Lower lobe of right lung (tissue), 2 donors: Measurements from ENCODE around the gene NPAS1. TPM values are rescaled to one million over a fixed set of nuclear protein-coding genes. Genes with fewer than 3 reads are reported as not detected.

Source experiments
- ATAC-seq, 2 donors: fragments of 200-7000 bp; cut with Tn5 transposase; one replicate each; pipeline ENCODE4 v1.9.1; 2020 to 2022; ENCODE audit warnings: mild to moderate bottlenecking in 2 of 2, moderate library complexity in 2 of 2
- DNase-seq: peaks from one replicate; pipeline ENCODE4 v3.0.0-alpha.2; 2020
- H3K27ac ChIP-seq: fragments of 200-600 bp; one replicate; pipeline ENCODE4 v1.8.0; 2022
- H3K27me3 ChIP-seq: fragments of 200-600 bp; one replicate; pipeline ENCODE4 v1.8.0; 2022; ENCODE audit warnings: low read depth
- H3K36me3 ChIP-seq: fragments of 200-600 bp; one replicate; pipeline ENCODE4 v1.8.0; 2022; ENCODE audit warnings: mild to moderate bottlenecking
- H3K4me1 ChIP-seq: fragments of 200-600 bp; one replicate; pipeline ENCODE4 v1.8.0; 2022
- H3K4me3 ChIP-seq: fragments of 200-600 bp; one replicate; pipeline ENCODE4 v1.8.0; 2022; ENCODE audit warnings: mild to moderate bottlenecking
- H3K9me3 ChIP-seq: fragments of 200-600 bp; one replicate; pipeline ENCODE4 v1.8.0; 2022
- intact Hi-C: fragments of 100-400 bp; cut with DNase I; formaldehyde crosslinking; loops from one replicate; pipeline ENCODE4 v1.11.0; 2022
- total RNA-seq: library from RNA; stranded (reverse); fragmentation: NEBNext Ultra II Directional; extraction: Animal tissue kit (Norgen Biotek cat#: 25700); gene quantifications from one replicate; pipeline ENCODE4 v1.2.1, GENCODE V29; 2021
- TF ChIP-seq, protein P1 (sequence below): fragments of 200-600 bp; IDR thresholded peaks from one replicate; pipeline ENCODE4 v1.8.0; 2022; ENCODE audit warnings: antibody characterized with exemption, mild to moderate bottlenecking
- donor health status: DM: no; HTN: yes; CAD: no; lungs with severe emphysema.

Gene NPAS1
- total RNA-seq, 1 donor from 2014 or later, result 1.8 TPM

DNA sequence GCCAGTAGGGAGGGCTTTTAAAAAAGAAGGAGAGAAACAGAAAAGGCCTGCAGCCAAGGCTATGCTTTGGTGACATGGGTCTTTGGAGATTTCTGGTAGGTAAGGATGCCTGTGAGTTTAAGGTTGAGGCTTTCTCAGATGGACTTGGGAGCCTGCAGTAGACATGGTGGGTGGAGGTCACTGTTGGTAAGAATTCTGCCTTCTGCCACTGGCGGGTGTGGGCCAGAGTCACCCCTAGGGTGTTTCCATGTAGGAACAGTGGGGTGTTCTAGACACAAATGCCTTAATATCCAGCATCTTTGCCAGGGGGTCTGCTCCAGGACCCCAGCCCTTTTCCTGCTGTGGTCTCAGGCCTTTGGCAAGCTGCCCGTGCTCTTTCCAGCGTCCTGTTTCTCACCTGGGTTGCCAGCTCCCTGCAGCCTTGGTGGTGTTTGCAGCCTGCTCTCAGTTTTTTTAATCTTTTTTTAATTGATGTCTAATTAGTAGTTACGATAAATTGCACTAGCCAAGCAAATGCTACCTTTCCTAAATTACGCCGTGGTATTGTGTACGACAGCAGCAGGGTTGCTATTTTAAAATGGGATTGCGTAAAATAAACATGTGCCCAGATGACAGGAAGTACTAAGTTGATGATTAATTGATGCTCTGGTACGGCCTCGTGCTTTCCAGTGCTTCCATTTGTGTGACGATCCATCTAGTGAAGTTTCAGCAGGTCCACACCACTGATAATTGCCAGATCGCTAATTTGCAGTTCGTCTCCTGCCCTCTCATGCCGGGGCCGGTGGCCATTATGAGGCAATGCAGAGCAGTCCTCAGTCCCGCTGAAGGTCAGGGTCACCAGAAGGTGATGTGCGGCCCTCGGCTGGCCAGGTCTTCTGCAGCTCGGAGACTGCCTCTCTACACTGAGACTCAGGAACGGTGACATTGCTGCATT lies 35.3 kb upstream of the NPAS1 start:
- Histone ChIP-seq H3K9me3 (no peaks in the 10 kb centered on the region), H3K27me3 (no peaks in the 10 kb centered on the region), H3K27ac (no peak overlapping the region), H3K4me1 (peaks cover 36% of the 10 kb centered on the region), H3K36me3 (peaks cover 18% of the 10 kb centered on the region), H3K4me3 (no peak overlapping the region)
- ATAC-seq (peak; percentile 24 to 58), DNase-seq (no peak)
- TF ChIP-seq, protein P1, sequence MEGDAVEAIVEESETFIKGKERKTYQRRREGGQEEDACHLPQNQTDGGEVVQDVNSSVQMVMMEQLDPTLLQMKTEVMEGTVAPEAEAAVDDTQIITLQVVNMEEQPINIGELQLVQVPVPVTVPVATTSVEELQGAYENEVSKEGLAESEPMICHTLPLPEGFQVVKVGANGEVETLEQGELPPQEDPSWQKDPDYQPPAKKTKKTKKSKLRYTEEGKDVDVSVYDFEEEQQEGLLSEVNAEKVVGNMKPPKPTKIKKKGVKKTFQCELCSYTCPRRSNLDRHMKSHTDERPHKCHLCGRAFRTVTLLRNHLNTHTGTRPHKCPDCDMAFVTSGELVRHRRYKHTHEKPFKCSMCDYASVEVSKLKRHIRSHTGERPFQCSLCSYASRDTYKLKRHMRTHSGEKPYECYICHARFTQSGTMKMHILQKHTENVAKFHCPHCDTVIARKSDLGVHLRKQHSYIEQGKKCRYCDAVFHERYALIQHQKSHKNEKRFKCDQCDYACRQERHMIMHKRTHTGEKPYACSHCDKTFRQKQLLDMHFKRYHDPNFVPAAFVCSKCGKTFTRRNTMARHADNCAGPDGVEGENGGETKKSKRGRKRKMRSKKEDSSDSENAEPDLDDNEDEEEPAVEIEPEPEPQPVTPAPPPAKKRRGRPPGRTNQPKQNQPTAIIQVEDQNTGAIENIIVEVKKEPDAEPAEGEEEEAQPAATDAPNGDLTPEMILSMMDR, result no peak
- intact Hi-C loops, result no loop called here

DNA sequence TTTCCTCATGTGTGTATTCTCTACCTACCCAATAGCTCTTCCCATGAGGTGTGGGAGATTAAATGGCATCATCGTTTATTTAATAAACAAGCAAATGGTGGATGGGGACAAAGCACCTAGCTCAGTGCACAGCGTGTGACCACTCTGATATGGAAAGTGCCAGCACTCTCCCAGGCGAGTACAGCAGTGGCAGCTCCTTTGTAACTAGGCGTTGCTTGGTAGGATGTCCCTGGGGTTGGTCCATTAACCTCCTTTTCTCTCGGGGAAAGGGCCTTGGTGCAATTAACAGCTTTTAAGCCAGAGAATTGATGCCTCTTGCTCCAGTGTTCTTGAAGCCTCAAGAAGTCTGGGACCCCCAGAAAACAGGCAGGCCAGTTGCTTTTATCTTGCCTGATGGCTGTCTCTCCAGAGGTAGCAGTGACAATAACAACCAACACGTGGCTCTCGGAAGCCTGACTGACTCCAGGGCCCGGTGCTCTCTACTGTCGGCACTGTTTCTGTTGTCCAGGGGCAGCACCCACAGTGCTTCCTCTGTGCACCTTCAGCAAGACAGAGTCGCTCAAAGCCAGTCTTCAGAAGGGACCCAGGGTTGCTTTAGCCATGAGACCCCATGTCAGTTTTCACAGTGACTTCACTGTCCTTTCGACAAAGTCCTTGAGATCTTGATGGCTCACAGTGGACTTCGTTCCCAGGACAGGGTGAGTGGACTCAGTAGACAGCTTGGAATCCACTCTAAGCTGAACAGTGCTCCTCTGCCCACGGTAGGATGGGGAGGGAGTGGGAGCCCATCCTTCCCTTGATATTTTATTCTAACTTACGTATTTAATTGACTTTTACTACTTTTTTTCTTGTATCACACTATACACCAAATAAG lies 33.9 kb upstream of the NPAS1 start:
- Histone ChIP-seq H3K4me1 (peaks cover 42% of the 10 kb centered on the region), H3K27me3 (no peaks in the 10 kb centered on the region), H3K27ac (no peak overlapping the region), H3K4me3 (no peak overlapping the region), H3K36me3 (peaks cover 32% of the 10 kb centered on the region), H3K9me3 (no peaks in the 10 kb centered on the region)
- TF ChIP-seq, protein P1, result no peak
- intact Hi-C loops, result no loop called here
- ATAC-seq (no peak), DNase-seq (no peak)

DNA sequence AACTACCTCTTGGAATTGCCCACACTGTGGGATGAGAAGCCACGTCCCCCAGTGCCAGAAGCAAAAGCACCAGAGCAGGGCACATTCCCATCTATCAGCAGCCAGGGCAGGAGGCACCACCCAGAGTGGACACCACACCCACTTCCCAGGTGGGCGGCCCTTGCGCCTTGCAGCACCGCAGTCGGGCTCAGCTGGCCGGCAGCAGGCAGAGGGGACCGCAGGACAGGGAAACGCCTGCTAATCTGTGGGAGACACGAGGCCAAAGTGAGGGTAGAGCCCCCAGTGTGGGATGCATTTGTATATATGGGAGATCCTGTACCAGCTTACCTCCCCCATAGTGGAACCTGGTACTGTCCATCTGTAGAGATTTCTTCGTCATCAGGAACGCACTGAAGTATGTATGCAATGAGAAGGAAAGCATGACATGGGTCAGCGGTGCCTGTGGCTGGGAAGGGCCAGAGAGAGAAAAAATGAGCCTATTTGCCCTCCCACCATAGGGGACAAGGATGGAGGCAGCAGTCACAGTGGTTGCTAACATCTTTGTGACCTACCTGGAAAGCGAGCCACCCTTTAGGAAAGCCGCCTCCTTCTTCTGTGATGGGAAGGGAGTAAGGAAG lies 30.9 kb upstream of the NPAS1 start:
- peaks cover 54% of the 10 kb centered on the region for H3K36me3 ChIP-seq
- H3K4me1 ChIP-seq, result peaks cover 35% of the 10 kb centered on the region
- H3K4me3 ChIP-seq, result no peak overlapping the region
- no peak overlapping the region for H3K27ac ChIP-seq
- ATAC-seq (no peak), DNase-seq (no peak)
- TF ChIP-seq, protein P1, result no peak
- H3K9me3 ChIP-seq, result no peaks in the 10 kb centered on the region
- intact Hi-C loops, result no loop called here
- no peaks in the 10 kb centered on the region for H3K27me3 ChIP-seq

DNA sequence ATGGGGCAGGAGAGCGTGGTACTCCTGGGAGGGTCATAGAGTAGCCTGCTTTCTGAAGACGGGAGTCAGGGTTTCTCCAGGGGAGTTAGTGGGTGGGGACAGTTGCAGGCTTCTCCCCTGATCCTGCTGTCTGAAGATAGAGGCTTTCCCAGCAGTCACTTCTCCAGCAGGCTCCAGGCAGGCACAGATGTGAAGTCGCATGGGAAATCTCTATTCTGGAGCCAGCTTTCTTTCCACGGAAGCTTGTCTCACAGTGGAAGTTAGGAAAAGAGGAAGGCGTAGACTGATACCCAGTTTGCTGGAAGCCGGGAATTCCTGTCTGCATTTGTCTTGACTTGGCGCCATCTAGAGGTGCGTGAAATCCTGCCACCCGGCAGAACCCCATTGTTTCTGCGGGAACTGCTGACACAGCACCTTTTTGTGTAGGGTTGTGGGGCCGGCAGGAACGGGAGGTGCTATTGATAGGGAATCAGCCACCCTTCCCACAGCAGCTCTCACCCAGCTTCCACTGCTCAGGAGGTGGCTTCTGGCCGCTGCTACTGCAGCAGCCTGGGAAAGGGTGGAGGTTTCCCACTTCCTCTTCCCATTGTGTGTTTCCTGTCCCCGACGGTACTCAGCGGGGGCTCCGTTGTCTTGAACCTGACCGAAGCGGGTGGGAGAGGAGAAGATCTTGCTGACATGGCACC lies 28.5 kb upstream of the NPAS1 start:
- peak overlapping the region; percentile 12 for H3K4me3 ChIP-seq
- TF ChIP-seq, protein P1, result peak; percentile 84
- no peaks in the 10 kb centered on the region for H3K9me3 ChIP-seq
- peaks cover 72% of the 10 kb centered on the region for H3K36me3 ChIP-seq
- H3K27ac ChIP-seq, result peak overlapping the region; percentile 56
- no peaks in the 10 kb centered on the region for H3K27me3 ChIP-seq
- peaks cover 24% of the 10 kb centered on the region for H3K4me1 ChIP-seq
- intact Hi-C loops, result no loop called here
- peak; percentile 73 for DNase-seq
- ATAC-seq, result peak; percentile 80 to 86
